ENCODE measurements around the gene BCL3.

BCL3 gene

GRCh38 chr19:44808463-44809371, 60.2 kb downstream of the BCL3 start, which contains the start of gene BCAM:
Gene BCAM (plus strand): TSS chr19:44809103. CDS start chr19:44809125, 22 bp downstream.
- DNase-seq (ENCODE audit: low spot score), result no peak
- Mint-ChIP-seq H3K9me3 (no peaks in the 10 kb centered on the region), H3K4me1 (ENCODE audit: low read depth) (no peaks in the 10 kb centered on the region), H3K4me3 (no peak within 1 kb of the TSS), H3K27ac (no peak within 1 kb of the TSS), H3K27me3 (ENCODE audit: low read depth) (peaks cover 17% of the 10 kb centered on the region), H3K36me3 (ENCODE audit: low read depth) (no peaks in the 10 kb centered on the region)
